ENCODE results near the gene MYO15B.

MYO15B gene

DNA sequence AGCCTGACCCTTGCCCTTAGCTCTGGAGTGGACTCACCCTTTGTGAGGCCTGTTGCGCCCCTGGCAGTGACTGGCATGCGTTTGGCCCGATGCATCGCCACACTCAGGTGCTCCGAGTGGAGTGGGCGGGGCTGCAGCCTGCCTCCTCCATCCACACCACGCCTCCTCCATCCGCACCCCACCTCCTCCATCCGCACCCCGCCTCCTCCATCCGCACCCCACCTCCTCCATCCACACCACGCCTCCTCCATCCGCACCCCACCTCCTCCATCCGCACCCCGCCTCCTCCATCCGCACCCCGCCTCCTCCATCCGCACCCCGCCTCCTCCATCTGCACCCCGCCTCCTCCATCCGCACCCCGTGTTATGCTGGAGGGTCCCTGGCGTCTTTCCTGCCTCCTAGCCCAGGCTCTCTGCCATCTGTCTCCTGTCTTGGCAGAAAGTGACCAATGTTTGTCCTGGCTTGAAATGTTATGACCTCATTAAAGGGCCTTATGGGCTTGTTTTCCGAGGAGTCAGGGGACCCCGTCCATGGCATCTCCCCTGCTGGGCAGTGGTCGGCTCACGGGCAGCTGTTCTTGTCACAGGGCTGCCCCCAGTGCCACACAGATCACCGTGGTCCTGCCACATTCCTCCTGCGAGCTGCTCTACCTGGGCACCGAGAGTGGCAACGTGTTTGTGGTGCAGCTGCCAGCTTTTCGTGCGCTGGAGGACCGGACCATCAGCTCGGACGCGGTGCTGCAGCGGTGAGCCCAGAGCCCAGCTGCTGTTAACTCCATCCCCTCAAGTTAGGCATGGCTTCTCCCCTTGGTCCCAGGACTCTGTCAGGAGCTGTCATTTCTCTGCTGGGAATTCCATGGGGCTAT, 28.7 kb upstream of the MYO15B start:
- no peak for DNase-seq (ENCODE audit: low read depth in 2 of 2)

DNA sequence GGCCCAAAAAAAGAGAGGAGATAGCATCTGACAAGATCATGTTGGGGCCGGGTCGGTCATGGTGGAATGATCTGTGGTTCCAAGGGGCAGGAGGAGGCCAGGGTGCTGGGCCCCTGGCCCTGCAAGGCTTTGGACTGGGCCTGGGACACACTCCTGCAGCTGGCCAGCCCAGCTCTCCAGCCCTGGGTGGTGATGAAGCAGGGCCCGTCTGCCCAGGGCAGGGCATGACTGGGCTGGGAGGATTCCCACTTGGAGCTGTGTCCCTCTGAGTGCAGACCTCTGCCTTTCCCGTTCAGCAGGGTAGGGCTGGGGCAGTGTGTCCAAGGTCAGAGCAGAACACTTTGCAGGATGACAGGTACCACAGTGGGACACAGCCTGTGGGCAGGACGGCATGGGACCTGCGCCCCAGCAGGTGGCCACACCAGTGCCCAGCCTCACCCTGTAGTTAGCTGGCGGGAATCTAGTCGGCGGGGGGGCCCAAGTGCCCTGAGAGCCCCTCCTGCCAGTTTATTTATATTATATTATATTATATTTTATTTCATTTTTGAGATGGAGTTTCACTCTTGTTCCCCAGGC, 27.6 kb upstream of the MYO15B start:
- DNase-seq (ENCODE audit: low read depth in 2 of 2): no peak

DNA sequence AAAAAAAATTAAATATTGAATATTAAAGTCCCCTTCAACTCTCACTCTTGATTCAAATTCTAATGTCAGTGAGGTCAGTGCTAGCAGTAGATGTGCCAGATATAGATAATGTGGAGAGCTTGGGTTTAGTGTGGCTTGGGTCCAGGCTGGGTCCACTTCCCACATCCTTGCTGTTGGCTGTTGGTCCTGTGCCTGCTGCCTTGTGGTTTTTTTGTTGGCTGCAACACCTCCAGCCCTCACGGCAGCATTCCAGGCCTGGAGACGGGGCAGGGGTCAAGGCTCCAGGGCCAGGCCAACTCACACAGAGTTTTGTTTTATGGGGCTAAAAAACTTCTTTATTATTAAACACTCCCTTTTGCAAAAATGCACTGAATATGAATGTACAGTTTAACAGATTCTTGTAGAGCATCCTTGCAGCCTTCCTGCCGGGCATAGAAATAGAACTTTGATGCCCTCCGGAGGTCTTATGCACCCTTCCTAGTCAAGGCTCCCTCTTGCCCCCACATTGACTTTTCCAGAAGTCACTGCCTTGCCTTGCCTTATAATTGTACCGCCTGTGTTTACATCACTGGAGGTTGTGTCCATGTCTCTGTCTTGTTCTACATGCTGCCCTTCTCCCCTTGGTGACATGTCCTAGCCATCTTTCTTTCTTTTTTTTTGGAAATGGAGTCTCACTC, 25.5 kb upstream of the MYO15B start:
- no peak for DNase-seq (ENCODE audit: low read depth in 2 of 2)

DNA sequence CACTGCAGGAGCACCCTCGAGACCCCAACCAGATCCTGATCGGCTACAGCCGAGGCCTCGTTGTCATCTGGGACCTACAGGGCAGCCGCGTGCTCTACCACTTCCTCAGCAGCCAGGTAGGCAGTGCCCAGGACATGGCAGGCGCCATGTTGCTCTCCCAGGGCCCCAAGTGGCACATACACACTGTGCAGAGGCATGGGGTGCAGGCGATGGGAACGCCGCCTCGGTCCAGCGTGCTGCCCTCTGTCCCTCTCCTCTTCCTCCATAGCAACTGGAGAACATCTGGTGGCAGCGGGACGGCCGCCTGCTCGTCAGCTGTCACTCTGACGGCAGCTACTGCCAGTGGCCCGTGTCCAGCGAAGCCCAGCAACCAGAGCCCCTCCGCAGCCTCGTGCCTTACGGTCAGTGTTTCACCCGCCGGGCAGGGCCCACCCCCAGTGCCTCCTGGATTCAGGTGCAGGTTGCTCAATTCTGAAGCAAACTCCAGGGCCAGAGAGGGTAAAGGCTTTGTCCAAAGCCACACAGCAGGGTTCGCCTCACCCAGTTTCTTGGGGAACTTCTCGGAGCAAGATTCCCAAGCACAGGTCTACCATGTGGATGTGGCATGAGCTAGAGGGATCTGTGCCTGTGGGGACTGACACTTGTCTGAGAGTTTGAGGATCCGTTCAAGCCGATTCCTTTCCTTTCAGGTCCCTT, 24.4 kb upstream of the MYO15B start:
- DNase-seq (ENCODE audit: low read depth in 2 of 2): no peak

DNA sequence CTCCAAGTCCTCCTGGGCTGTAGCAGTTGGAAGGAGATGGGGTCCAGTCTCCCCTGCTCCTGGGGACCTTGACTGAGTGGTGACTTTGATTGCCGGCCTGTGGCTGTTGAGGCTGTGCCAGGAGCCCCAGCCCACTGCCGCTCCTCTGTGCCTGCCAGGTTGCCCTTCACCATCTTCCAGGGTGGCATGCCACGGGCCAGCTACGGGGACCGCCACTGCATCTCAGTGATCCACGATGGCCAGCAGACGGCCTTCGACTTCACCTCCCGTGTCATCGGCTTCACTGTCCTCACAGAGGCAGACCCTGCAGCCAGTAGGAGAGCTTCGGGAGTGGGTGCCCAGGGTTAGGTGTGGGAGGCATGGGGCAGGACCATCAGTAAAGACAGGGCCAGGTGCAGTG, 23.4 kb upstream of the MYO15B start:
- DNase-seq (ENCODE audit: low read depth in 2 of 2): no peak

DNA sequence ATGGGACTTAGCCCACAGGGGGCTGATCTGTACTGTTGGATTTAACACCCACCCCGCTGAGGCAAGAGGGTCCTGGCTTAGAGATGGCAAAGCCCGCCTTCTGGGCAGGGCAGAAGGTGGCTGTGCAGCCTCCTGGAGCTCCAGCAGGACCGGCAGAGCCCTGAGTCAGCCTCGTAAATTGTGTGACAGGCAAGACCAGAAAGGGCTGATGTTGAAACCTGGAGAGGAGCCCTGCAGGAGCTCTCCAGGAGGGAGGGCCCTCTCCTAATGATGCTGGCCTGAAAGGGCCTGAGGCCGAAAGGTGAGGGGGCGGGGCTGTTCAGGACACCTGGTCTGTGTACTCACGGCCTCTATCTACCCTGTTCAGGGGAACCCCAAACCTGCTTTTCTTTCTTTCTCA, 22.5 kb upstream of the MYO15B start:
- DNase-seq (ENCODE audit: low read depth in 2 of 2): no peak

DNA sequence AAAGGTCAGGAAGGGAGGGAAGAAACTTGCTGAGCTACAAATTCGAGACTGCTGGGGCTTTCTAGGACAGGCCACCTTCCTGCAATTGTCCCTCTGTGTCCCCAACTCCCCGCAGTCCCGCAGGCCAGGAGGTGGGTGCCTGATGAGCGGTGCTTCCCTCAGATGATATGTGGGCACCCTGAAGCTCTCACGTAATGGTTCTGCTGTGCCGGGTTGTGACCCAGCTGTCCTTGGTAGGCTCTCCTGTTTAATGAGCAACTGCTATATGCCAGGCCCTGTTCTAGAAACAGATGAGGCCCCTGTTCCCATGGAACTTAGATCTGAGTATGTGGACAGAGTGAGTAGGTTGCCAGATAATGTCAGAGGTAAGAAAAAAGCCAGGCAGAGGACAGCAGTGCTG, 22.0 kb upstream of the MYO15B start:
- no peak for DNase-seq (ENCODE audit: low read depth in 2 of 2)

DNA sequence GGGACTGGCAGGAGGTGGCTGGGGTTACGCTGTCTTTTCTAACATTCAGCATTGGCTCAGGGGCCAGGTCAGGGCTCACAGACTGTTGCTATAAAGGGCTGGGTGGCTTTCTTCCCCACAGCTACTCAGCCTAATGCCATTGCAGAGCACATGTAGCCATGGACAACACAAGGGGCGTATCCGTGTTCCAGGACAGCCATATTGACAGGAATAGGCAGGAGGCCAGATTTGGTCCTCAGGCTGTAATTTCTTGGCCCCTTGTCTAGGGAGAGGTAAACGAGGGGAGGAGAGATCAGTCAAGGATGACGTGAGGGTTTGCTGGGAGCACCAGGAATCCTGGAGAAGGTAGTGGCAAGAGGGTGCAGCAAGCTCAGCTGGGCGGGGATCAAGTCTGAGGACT, 21.2 kb upstream of the MYO15B start:
- DNase-seq (ENCODE audit: low read depth in 2 of 2): no peak

DNA sequence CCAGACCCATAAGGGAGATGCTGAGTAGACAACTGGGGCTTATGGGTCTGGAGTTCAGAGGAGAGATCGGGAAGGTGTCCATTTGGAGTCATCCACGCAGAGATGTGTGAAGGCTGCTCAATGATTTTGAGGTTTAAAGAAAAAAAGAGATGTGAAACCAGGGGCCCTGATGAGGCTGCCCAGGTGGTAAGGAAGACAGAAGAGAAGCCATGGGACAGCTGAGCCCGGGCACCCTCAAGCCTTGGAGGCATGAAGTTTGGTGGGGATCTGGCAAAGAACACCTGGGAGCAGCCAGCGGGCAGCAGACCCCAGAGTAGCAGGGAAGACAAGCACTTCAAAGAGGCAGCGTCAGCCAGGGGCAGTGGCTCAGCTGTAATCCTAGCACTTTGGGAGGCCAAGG, 20.8 kb upstream of the MYO15B start:
- no peak for DNase-seq (ENCODE audit: low read depth in 2 of 2)

DNA sequence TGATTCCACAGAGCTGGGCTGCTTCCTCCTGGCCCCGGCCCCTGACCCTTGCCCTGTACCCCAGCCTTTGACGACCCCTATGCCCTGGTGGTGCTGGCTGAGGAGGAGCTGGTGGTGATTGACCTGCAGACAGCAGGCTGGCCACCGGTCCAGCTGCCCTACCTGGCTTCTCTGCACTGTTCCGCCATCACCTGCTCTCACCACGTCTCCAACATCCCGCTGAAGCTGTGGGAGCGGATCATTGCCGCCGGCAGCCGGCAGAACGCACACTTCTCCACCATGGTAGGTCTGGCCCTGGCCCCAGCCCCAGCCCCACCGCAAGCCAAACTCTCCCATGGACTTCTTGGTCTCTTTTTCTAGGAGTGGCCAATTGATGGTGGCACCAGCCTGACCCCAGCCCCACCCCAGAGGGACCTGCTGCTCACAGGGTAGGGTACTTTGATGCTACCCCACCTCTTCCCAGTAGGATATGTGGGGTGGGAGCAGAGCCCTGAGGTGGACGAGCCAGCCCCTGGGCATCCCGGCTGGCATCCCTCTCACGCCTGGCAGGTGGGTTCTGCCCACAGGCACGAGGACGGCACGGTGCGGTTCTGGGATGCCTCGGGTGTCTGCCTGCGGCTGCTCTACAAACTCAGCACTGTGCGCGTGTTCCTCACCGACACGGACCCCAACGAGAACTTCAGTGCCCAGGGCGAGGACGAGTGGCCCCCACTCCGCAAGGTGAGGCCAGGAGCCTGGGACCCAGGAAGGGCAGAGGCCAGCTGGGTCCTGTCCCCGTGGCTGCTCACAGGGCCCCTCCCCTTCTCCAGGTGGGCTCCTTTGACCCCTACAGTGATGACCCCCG, 19.0 kb upstream of the MYO15B start:
- no peak for DNase-seq (ENCODE audit: low read depth in 2 of 2)

DNA sequence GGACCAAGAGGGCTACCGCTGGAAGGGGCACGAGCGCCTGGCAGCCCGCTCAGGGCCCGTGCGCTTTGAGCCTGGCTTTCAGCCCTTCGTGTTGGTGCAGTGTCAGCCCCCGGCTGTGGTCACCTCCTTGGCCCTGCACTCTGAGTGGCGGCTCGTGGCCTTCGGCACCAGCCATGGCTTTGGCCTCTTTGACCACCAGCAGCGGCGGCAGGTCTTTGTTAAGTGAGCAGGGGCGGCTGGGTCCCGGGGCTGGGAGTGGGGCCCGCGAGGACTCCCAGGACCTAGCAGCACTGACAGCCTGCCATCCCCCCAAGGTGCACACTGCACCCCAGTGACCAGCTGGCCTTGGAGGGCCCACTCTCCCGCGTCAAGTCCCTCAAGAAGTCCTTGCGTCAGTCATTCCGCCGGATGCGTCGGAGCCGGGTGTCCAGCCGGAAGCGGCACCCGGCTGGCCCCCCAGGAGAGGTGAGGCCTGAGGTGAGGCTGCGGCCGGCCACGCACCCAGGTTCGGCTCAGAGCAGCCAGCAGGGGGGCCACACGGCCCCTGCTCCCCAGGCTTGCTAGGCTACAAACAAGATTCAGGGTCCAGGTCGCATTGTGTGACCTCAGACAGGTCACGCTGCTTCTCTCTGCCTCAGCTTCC, 17.4 kb upstream of the MYO15B start:
- DNase-seq (ENCODE audit: low read depth in 2 of 2): no peak

DNA sequence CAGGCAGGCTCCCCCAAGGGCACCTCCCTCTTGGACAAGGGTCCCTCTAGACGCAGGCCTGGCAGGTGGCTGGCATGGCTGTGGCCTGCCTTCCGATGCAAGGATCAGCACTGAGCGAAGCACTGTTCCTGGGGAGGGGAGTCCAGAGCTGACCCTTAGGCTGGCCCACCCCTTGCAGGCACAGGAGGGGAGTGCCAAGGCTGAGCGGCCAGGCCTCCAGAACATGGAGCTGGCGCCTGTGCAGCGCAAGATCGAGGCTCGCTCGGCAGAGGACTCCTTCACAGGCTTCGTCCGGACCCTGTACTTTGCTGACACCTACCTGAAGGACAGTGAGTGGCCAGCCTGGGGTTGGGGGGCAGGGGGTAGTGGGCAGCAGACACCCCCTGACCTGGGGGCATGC, 16.8 kb upstream of the MYO15B start:
- no peak for DNase-seq (ENCODE audit: low read depth in 2 of 2)

DNA sequence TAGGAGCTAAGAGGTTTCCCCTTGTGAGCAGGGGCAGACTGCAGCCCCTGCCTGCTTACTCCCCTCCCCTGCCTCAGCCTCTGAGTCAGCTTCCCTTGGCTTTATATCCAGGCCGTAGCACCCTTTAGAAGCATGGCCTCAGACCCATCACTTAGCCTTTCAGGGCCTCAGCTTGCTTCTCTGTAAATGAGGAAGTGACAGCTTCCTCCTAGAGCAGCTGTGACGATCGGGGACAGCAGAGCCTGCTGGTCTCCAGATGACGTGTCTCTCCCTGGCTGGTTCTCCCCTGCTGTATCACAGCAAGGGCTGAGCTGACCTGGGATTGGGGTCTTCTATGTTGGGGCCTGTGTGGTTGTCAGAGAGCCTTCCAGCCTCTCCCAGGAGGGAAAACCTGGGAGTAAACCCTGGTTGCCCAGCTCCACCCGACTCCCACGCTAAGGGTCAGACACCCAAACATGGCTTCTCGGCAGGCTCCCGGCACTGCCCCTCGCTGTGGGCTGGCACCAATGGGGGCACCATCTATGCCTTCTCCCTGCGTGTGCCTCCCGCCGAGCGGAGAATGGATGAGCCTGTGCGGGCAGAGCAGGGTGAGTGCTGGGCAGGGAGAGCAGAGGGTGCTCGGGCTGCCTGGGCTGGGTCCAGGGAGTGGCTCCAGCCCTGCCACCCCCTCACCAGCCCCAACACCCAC, 16.3 kb upstream of the MYO15B start:
- no peak for DNase-seq (ENCODE audit: low read depth in 2 of 2)

DNA sequence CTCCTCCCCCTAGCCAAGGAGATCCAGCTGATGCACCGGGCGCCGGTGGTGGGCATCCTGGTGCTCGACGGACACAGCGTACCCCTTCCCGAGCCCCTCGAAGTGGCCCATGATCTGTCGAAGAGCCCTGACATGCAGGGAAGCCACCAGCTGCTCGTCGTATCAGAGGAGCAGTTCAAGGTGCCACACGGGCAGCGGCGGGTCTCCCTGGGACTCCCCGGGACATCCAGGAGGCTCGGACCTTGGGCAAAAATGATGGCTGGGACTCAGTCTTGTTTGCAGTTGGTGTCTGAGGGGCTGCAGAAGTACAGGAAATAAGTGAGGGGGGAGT, 15.8 kb upstream of the MYO15B start:
- DNase-seq (ENCODE audit: low read depth in 2 of 2): no peak

DNA sequence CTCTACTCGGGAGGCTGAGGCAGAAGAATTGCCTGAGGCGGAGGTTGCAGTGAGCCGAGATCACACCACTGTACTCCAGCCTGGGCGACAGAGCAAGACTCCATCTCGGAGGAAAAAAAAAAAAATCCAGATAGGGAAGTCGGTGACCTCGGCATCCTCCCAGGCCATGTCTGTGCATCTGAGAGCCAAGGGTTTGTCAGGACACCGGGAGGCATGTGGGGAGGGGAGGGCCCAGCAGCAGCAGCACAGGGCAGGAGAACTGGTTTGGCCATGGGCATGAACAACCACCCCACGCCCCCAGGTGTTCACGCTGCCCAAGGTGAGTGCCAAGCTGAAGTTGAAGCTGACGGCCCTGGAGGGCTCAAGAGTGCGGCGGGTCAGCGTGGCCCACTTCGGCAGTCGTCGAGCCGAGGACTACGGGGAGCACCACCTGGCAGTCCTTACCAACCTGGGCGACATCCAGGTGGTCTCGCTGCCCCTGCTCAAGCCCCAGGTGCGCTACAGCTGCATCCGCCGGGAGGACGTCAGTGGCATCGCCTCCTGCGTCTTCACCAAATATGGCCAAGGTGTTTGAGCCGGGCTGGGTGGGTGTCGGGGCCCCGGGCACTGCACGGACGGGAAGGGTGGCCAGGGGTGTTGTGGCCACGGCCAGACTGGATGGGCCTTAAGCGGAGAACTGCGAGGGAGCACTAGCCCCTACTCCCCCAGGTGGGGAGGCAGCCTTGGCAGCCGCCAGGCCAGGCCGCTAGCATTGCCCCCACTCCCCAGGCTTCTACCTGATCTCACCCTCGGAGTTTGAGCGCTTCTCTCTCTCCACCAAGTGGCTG, 14.7 kb upstream of the MYO15B start:
- DNase-seq (ENCODE audit: low read depth in 2 of 2): no peak

DNA sequence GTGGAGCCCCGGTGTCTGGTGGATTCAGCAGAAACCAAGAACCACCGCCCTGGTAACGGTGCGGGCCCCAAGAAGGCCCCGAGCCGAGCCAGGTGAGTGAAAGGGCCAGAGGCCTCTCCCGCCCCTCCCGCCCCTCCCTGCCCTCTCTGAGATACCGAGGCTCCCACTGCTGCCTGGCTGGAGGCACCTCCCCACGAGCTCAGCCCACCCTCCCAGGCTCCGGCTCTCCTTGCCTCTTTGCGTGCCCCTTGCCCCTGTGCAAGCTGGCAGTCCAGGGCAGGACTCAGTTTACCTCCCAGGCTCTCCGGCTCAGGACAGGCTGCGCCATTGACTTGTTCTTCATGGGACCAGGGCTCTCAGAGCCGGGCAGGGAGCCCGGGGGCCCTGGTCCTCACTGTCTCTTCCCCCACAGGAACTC, 14.1 kb upstream of the MYO15B start:
- DNase-seq (ENCODE audit: low read depth in 2 of 2): no peak

DNA sequence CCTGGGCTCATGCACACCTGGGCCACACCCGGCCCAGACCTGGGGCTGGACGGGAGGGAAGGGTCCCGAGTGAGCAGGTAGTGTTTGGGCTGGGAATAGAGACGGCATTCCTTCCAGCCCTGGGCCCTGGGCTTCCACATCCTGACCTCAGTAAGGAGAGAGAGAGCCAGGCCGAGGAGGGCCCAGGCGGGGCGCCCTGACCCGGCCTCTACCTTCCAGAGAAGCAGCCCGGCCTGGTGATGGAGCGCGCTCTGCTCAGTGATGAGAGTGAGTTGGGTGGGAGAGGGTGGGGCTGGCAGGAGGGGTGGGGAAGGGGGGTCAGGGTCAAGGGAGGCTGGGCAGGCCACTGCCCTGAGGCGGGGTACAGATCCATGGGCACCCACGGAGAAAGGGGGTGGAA, 13.6 kb upstream of the MYO15B start:
- no peak for DNase-seq (ENCODE audit: low read depth in 2 of 2)

DNA sequence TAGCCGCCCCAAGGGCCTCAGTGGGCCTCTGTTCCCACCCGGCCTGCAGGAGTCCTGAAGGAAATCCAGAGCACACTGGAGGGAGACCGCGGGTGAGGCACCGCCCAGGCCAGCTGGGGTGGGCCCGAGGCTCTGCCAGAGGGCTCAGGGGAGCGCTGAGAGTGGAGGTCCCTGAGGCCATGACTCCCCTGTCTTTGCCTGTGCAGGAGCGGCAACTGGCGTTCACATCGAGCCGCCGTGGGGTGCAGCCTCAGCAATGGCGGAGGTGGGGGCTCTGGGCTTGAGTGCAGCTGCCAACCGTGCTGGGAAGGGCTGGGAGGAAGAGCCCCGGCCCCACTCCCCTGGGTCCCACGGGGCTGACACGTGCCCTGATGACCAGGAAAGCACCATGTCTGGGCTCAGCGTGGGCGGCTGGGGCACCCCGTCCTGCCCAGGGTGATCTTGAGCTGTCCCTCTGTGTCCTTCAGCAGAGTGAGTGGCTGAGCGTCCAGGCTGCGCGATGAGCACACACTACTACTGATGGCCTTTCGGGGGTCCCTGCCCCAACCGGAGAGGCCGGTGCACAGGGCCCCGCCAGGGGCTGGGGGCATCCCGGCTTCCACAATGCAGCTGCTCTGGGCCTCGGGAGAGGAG, 13.1 kb upstream of the MYO15B start:
- no peak for DNase-seq (ENCODE audit: low read depth in 2 of 2)

DNA sequence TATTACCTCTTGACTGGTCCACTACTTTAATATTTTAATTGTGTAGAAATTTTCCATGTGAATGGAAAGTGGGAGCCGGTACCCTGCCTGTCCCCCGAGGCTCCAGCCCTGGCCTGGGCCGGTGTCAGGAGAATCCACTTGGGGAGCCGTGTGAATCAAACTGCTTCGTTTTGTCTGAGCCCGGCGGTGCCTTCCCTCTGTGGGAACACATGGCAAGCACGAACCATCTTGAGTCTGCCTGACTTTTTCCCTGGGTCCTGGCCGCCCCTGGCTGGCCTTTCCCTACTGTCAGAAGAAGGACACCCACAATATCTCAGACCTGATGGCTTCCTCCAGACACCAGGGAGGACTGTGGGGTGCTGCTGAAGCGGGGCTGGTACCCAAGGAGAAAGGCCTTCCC, 12.4 kb upstream of the MYO15B start:
- DNase-seq (ENCODE audit: low read depth in 2 of 2): no peak
